ENCODE data around the gene CPT2.

DNA sequence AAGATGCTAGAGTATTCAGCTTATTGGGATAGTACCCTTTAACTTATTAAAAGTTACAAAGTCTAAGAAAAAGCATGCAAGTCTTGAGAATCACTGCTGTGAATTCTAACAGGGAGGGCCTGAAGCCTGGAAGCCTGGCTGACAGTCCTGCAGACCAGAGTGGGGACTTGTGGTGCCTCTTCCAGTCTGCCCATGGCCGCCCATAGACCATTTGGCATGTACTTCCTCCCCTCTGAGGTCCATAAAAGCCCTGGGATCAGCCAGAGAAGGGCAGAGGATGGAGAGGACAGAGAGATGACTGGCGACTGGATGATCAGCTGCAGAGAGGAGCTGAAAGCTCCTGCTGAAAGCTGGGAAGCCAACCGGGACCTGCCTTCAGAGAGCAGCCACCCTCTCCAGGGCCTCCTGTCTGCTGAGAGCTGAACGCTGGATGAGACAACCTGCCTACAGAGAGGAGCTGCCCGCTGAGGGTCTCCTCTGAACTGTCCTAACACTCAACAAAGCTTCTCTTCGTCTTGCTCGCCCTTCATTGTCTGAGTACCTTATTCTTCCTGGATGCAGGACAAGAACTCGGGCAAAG lies 41.7 kb upstream of the CPT2 start:
- TF ChIP-seq, protein P1, sequence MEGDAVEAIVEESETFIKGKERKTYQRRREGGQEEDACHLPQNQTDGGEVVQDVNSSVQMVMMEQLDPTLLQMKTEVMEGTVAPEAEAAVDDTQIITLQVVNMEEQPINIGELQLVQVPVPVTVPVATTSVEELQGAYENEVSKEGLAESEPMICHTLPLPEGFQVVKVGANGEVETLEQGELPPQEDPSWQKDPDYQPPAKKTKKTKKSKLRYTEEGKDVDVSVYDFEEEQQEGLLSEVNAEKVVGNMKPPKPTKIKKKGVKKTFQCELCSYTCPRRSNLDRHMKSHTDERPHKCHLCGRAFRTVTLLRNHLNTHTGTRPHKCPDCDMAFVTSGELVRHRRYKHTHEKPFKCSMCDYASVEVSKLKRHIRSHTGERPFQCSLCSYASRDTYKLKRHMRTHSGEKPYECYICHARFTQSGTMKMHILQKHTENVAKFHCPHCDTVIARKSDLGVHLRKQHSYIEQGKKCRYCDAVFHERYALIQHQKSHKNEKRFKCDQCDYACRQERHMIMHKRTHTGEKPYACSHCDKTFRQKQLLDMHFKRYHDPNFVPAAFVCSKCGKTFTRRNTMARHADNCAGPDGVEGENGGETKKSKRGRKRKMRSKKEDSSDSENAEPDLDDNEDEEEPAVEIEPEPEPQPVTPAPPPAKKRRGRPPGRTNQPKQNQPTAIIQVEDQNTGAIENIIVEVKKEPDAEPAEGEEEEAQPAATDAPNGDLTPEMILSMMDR (IDR thresholded peaks at IDR 0.05; ENCODE audit: low read depth, low read length), result no peak
- no peak for TF ChIP-seq POLR2A (IDR thresholded peaks at IDR 0.05; ENCODE audit: extremely low read depth, insufficient read length)

Data from NB4 (cell line).